GM03348 (cell line): Measurements from ENCODE around the gene ZFAND3.
"Not testable (repeated sequence)": the region's sequence is repeated elsewhere in the genome, so short reads cannot be mapped to it uniquely, and the experiment has no call there.

Experiments
- DNase-seq: peaks from one replicate; pipeline ENCODE4 v3.0.0; 2012; ENCODE audit warnings: low spot score

Gene ZFAND3

DNA sequence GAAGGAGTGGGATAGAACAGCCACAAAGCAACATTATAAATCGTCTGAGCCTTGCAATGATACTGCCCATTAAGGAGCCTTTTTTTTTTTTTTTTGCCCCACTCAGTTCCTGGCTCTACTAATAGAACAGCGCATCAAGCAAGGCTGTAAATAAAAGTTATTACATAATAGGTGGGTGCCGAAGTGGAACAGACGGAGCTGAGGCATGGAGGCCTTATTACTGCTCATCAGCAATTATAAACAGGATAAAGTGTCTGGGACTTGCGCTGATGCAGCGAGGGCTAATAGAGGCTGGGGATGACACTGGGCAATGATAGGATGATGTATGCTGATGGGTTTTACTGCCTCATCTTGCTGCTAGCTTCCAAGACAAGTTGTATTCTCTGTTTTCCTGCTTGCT is 272.1 kb downstream of the ZFAND3 start:
- no peak for DNase-seq

DNA sequence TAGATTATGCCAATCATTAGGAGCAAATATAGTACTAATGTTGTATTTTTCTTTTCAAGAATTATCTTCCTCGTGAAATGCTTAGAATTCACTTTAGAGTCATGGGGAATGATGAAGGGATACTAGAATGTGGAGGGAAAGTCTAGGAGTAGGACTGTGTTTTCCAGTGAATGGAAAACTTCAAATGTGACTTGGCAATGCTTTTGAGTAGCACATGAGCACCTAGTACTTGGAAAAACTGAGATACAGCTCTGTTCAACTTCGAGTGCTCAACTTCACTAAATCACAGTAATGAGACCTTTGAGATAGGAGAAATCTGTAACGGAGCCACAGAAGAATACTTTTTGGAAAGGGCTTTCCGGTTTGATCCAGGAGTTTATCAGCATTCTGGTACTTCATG is 272.9 kb downstream of the ZFAND3 start:
- no peak for DNase-seq

DNA sequence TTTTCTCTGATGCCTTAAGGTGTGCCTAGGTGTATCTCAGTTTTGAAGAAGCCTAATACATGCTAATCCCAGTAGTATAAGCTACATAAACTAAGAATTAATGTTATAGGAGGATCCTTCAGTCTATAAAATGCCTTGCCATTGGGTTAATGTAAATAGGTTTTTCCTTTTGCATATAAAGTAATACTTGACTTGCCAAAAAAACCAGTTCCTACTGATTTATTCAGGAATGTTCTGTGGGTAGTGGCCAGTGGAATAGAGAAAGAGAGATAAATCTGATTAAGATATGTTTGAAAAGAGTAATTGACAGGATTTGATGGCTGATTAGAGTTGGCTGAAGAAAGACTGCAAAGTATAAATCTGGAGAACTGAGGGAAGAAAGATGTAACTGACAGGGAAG is 273.4 kb downstream of the ZFAND3 start:
- DNase-seq: no peak

DNA sequence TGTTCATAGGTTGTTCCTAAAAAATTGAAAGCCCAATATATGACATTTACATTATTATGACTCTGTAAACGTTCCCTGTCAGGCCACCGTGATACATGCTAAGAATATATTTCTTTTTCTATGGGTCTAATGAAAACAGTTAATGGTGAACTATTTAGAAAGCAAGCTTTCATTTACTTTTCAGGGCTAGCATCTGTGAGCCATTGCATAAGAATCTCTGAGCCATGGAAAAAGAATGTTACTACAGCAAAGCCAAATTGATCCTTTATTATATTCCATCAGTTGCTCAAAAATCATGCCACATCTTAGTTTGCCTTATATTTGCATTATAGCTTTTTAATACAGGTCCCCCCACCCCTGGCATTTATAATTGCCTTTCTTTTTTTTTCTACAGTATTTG is 275.5 kb downstream of the ZFAND3 start:
- DNase-seq: peak; percentile 69

DNA sequence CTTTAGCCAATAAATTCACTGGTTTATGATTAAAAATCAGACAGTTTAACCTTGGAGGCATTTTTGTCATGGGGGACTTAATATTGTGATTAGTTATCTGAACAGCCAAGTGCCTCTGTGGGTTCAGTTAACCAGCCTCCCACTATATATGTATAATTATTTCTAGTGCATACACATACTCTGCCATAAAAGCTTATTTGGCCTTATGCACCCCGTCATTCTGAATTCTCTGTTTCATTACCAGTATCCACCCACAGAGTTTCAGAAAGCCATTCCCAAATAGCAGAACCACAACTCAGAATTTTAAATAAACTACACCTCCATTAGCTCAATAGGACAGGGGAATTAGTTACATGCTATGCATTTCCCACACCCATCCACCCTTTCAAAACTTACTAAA is 279.7 kb downstream of the ZFAND3 start:
- no peak for DNase-seq

DNA sequence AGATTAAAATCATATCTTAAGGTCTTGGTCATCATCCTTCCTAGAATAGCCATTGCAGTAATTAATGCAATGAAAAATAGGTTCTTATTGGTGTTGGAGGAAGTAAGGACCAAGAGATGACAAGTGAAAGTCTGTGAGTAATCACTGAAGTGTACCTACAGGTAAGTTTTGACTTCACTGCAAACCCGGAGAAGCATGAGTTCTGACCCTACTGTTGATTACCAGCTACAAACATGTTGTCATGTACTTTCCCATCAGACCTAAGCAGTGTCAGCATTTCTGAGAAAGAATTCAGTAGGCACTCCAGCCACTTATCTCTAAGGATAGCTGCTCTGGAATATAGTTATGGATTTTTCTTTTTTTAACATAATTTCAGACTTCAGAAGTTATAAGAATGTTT is 280.9 kb downstream of the ZFAND3 start:
- DNase-seq: no peak

DNA sequence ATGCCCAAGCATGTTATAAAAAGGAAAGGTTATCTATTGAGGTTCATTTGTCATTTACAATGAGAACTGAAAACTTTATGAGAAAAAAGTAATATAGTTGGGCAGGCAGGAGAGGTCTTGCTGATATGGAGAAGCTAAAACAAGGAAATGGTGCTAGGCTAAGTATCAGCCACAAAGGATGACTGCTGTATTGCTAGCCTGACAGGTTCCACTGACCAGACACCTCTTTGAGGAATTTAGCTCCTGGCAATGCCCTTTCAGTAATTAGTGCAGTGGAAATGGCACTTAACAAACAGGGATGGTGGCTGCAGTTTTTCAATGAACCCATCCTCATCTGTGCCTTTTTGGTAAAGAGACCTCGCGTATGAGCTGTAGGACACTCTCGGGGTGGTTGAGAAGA is 284.4 kb downstream of the ZFAND3 start:
- no peak for DNase-seq

DNA sequence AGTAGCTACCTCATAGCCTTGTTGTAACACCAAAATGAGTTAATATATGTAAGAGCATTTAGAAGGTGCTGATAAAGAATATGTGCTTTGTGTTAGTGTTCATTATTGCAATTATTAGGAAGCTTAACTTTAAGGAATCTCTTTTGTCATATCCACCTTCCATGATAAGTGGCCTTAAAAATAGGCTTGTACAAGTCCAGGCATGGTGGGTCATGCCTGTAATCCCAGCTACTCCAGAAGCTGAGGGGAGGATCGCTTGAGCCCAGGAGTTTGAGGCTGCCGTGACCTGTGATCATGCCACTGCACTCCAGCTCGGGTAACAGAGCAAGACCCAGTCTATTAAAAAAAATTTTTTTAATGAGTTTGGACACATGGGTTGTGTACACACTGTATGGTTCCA is 285.5 kb downstream of the ZFAND3 start:
- DNase-seq: no peak

DNA sequence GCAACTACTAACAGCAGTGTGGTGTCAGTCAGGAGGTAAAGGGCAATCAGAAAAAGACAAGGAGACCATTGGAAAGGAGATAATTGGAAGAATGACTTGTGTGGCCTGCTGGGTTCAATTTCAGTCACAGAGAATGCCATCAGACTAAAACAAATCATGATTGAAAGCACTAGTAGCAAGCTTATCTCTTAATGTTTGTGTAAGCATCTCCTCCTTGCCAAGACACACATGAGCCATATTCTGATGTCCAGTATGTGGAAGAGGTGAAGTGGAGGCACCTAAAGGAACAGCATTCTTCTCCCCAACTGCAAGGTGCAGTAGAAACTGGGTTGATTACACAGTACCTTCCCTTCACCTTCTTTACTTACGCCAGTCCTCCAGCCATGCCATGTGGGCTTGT is 287.5 kb downstream of the ZFAND3 start:
- no peak for DNase-seq

DNA sequence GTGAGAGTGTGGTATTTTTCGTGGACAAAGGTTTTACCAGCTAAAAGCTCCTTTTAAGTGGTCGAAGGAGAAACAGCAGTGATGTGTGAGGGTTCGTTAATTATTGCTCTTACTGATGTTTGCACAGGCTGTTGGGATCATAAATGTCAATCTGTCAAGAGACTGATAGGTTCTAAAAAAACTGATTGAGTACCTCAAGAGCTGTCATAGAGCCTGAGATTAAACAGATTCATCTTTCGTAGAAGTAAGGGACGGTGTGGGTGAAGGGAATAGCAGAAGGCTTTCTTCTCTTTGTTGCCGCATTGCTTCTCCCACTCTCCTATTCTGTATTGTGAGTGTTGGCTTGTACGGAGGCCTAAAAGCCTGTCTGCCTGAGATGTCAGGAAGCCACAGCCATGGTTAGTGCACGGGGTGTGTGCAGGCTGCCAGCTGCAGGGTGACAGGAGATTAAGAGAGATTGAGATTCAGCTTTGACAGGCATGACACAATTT is 291.0 kb downstream of the ZFAND3 start:
- peak; percentile 20 for DNase-seq

DNA sequence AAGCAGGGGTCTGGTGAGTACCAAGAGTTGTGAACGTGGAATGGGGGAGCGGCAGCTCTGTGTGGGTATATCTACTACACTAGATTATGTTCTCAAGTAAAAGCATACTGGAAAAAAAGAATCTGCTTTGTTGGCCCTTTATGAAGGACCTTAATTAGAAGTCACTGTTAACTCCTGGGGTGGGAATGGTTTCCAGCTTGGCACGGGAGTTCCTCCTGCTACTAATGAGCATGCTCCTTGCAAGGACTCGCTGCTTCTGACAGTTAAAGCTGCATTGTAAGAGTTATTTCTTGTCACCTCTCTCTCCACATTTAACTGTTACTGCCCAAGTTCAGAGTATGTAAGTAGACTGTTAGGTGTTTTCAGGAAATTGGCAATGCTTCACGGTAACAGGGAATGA is 292.7 kb downstream of the ZFAND3 start:
- DNase-seq: no peak

DNA sequence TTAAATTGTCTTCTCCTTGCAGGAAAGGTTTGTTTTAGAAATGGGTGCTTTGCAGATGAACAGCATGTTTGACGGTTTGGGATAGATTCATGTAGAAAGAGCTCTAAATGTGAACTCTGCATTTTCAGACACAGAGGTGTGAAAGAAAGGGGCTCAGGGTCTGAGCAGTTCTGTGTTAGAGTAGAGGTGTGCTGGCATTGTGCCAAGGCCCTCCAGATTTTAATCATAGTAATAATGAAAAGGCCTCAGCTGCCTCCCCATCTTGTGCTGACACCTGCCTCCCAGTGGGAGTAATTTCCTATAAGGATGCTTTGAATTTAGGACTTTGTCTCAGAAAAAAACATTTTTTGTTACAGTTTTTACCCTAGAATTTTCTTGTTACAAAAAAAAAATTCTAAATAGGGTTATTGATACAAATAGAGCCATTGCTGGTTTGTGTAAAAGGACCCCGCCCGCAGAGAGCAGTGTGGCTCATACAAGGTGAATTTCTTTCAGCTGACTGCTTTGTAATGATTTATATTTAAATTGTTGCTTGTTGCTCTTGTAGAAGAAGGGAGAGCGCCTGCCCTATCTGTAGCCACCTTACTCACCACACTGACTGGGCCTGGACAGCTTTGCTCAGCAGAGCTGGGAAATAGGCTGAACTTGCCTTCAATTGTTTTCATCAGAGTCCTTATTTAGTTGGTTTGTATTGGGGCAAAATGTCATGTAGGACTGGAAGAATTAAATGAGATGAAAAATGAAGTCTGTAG is 294.5 kb downstream of the ZFAND3 start:
- DNase-seq: no peak

DNA sequence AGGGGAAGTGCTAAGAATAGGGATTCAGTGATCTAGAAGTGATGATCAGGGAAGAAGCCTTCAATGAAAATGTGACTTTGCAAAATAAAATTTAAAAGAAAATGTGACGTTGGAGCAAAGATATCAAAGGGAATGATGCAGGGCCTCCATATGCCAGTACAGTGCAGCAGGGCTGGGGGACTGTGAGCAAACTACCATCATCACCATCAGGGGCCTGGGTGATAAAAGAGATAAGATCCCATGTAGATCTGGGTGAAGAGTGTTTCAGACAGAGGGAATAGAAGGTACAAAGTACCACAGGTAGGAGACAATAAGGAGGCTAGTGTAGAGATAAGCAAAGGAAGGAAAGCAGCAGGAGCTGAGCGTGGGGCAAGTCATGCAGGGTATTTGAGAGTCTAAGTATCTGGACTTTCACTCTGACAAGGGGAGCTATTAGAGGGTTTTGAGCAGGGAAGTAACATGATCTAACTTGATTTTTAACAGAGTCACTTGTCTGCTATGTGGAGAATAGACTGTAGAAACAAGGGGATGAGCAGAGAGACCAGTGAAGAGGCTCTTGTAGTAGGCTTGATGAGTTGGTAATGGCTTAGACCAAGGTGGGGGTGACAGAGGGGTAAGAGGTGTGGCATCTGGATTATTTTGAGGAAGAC is 295.6 kb downstream of the ZFAND3 start:
- no peak for DNase-seq

DNA sequence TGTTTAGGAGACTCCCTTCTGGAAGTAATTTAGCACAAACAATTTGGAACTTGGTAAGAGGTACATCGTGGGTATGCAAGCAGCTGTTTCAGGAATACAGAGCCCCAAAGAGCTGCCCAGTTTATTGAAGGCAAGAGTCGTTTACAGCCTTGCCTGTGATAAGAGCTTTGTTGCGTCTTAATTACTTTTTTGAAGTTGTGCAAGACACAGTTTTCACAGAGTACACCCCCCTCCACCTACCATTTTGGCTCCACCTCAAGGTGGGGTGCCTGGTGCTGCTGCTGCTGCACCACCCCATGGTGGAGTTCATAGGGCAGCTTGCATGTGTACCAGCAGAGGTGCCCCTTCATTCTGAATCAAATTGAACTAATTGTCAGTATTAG is 296.1 kb downstream of the ZFAND3 start:
- no peak for DNase-seq

DNA sequence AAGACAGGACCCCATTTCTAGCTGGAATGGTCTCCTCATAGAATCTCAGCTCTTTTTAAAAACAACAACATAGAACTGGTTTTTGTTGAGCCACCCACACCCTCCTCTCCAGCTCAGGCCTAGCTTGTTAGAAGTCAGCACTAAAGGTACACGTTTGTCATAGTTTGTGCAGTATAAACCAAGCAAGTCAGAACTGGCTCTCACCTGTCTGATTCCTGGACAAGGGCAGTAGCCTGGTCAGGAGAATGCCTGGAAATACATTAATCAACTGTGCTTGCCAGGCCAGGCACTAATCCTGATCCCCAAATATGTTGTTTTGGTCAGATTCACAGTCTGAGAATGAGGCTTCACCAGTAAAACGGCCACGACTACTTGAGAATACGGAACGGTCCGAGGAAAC is 296.7 kb downstream of the ZFAND3 start:
- DNase-seq: no peak

DNA sequence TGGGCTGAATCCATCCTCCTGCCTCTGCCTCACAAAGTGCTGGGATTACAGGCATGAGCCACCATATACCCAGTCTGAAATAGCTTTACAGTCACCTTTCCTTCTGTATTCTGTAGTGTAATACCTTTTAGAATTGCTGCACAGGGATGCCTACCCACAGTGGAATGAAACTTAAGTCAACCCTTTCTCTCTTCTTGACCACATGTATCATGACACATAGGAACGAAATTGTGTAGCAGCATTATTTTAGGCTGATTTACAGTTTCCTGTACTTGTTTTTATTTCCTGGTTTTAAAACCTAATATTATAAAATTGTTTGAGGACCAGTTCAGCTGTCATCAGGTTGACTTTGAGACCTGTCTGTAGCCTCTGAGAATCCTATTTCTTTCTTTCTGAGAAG is 297.8 kb downstream of the ZFAND3 start:
- peak; percentile 24 for DNase-seq

DNA sequence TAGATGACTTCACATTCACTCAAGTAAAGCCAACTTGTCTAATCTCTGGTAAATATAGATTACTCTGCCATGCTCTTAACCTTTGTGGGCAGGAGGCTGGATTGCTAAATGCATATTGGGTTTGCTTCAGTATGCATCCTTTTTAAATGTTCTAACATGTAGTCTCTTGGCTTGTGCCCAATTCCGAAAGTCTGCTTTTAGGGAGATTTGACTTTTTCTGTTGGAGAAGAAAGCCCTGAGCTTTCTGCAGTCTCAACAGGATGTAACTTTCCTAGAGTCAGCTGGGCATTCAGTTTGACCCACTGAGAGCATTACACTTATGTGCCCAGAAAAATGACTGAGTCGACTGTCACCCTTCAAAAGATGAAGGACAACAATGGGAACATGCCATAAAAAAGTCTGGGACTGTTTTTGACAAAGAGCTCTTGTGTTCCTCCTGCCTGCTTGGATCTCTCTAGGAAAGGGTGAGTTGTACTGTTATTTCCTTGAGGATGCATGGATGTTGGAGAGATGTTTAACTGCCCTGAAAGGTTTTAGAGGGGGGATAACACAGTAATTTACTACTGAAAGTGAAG is 299.4 kb downstream of the ZFAND3 start:
- no peak for DNase-seq

DNA sequence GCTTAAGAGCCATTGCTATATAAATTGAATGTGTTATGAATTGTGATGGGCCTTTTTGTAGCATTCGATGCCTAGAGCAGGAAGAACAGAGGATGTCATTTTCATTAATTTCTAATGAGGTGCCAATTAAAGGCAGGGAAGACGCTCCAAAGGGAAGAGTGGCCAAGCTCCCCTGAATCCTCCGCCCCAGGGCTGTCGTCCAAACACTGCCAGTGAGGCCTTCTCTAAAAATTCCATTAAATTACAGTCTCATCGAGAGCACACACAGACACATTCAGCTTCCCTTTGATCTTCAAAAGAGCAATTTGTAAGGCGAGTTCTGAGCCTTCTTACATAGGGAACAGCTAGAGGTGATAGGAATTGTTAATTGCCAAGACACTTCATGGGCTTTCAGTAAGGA is 300.0 kb downstream of the ZFAND3 start:
- no peak for DNase-seq

DNA sequence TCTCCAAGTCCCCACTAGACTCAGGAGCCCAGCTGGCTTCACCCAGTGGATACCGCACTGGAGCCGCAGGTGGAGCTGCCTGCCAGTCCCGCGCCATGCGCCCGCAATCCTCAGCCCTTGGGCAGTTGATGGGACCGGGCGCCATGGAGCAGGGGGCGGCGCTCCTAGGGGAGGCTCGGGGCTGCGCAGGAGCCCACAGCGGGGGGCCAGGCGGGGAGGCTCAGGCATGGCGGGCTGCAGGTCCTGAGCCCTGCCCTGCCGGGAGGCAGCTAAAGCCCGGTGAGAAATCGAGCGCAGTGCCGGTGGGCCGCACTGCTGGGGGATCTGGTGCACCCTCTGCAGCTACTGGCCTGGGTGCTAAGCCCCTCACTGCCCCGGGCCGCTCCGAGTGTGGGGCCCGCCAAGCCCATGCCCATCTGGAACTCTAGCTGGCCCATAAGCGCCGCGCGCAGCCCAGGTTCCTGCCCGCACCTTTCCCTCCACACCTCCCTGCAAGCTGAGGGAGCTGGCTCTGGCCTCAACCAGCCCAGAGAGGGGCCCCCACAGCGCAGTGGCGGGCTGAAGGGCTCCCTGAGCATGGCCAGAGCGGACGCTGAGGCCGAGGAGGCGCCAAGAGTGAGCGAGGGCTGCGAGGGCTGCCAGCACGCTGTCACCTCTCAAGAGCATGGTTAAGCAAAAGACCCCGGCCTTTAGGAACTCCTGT is 304.8 kb downstream of the ZFAND3 start:
- not testable (repeated sequence) for DNase-seq

DNA sequence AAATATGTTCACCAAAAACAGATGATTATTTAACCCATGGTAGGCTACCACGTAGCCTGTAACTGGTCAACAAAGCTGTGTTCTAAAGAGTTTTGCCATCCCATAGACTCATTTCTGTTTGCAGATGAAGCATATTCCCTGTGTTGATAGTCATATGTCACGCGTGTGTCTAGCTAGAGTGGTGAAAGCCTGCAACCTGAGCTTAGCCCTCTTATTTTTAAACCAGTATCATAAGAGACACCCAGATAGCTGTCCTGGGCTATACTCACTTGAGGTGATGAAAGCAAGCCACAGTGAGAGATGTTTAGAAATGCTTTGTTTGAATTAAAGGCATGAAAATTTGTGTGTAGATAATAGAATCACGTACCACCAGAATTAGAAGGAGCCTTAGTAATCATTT is 307.8 kb downstream of the ZFAND3 start:
- no peak for DNase-seq

DNA sequence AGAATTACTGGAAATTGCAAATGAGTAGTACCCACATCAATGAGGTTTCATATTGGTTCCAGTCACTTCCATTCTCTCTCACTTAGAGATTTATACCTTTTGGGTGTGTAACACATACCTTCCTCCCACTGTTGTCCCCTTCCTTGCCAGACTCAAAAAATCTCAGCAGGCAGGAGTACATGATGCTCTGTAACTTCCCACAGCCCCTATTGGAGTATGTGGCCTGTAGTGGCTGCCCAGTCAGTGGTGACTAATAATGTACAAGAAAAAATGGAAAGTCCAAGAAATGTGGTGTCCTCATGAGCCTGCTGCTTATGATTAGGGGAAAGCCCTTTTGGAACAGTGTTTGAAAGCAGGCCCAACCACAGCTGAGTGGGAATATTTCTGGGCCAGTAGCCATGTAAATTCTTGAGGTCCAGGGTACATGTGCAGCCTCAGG is 312.0 kb downstream of the ZFAND3 start:
- peak; percentile 92 for DNase-seq

DNA sequence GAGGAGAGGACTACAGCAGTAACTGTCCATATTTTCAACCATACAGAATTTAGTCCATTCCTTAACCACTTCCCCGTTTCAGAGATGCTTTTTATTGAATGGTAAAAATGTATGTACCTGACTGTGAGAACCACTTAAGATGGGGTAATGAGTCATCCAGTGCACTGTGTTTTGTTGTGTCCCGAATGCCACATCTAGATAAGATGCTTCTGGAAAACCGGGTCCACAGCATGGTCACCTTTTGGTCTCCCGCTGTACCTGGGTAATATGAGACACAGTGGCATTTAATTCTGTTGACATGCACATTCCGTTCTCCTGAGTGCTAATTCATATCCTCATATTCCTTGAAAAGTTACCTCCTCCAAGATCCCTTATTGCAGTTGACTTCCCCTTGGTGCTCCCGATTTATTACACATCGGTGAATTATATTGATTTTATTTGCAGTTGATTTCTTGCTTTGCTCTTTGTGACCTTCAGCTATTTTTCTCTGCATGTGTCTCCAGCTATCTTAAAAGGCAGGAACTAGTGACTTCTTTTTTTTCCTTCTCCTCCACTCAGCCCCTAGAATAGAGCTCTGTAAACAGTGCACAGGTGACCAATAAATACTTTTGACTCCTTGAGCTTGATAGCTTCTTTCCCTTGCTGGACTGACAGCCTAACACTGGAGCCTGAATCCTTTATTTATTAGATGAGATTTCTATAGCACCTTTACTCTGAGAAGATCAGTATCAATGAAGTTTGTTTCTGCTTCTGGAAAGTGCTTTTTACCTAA is 314.6 kb downstream of the ZFAND3 start:
- DNase-seq: no peak
